Non-pigmented ciliary epithelial cell (primary cell): ENCODE measurements around the gene ITM2C.

Source experiments
- DNase-seq: peaks from one replicate; pipeline ENCODE4 v3.0.0-alpha.2; 2010; ENCODE audit warnings: low read depth

ITM2C gene

DNA sequence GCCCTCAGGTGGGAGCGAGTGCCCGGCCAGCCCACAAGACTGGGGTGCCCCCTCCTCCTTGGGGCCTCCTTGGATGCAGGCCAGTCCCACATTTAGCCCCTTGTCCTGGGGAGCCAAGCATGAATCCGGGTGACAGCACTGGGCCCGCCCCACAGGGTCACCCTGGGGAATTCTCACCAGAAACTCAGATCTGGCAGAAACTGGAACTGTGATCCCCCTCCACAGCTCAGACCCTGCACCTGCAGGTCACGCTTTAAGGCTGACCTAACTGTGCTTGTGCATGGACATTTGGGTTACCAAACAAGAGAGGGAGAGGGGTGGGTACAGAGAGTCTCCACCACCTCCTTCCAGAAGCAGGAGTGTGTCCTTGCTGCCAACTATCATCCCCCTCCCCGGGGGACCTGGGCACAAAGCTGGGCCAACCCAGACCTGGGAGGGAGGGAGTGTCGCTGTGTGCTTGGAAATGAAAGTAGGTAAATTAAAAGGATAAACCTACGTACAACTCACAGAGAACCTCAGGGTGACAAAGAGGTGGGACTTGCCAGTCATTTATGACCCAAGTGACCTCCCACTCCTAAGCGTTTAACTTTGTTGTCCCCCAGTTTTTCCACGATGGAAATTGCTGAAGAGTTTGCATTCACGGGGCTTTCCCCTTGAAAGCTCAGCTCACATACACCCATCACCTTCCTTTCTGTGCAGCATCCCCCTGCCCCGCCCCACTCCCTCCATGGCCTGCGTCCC lies 9.1 kb downstream of the ITM2C start:
- DNase-seq: no peak

DNA sequence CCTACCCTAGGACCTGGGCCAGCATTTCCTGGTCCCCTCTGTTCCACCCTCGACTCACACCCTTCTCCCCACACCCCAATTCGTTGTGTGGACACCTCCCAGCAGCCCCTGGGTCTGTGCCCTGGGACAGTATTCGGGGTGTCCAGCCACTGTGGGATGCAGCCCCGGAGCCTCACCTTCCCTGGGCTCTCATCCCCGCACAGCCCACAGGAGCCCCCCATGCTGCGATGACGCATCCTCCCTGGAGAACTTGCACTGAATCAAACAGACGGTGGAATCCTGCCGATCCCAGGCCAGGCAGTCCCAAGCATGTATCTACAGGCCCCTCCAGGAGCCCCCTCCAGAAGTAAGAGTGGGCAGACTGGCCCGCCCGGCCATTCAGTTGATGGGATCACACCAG lies 9.7 kb downstream of the ITM2C start:
- DNase-seq: no peak

DNA sequence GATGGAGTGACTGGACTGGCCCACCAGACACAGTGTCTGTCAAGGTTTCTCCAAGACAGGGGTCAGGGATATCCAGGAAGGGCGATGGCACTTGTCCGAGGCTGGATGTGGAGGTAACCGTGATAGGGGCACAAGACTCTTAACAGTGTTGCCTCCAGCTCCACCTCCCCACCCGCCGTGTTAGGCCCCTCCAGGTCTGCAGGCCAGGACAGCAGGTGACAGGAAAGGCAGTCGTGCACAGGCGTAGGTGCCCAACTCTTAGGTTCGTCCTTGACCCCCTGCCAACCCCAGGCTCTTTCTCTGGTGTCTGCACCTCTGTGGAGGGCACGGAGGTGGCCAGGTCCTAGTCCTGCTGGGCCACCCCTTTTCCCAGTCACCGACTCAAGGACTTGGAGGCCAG lies 10.1 kb downstream of the ITM2C start:
- DNase-seq: no peak

- no peak for DNase-seq
These were observed 10.9 kb downstream of the ITM2C start for GRCh38 chr2:230875347-230876315.

GRCh38 chr2:230877116-230877758 lies 12.5 kb downstream of the ITM2C start:
- DNase-seq: no peak

- DNase-seq: no peak
These were observed 13.2 kb downstream of the ITM2C start for GRCh38 chr2:230877759-230878598.

- no peak for DNase-seq
These were observed 14.0 kb downstream of the ITM2C start for GRCh38 chr2:230878599-230879188.

DNA sequence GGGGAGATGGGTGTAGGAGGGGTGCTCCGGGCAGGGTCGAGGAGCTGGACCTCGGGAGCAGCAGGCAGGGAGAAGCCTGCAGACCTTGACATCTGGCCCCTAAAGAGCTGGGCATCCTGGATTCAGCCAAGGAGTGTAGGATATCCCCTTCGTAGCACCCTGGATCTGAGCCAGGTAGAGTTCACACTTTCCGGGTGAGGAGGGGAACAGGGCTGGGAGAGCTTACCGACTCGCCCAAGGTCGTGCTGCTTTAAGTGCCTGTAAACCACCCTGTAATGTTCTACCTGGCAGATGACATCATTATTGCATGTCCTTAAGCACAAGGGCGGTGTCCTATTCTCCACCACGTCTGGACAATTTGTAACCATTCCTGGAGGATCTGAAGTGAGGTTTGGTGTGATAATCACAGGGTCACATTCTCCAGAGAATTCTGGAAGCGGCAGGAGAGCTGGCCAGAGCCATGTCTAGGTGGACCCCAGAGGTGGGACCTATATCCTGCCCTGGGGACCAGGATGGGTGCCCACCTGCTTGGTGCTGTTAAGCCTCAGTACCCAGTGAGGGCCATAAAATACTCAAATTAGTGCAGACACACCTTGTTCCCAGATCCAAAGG lies 14.6 kb downstream of the ITM2C start:
- no peak for DNase-seq

GRCh38 chr2:230879891-230880290 lies 15.1 kb downstream of the ITM2C start:
- DNase-seq: no peak

DNA sequence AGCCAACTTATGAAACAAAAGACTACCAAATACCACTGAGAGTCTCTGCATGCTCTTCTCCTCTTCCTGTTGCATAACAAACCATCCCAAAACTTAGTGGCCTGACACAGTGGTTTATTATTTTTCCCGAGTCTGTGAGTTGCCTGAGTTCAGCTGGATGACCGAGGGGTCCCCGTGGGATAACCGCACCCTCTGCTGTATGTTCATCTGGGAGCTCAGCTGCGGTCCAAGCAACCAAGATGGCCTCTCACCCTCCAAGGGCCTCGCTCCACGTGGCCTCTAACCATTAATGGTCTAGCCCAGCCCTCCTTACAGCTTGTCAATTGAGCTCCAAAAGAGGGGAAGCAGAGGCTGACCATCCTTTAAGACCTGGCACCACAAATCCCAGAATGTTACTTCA lies 17.1 kb downstream of the ITM2C start:
- no peak for DNase-seq

DNA sequence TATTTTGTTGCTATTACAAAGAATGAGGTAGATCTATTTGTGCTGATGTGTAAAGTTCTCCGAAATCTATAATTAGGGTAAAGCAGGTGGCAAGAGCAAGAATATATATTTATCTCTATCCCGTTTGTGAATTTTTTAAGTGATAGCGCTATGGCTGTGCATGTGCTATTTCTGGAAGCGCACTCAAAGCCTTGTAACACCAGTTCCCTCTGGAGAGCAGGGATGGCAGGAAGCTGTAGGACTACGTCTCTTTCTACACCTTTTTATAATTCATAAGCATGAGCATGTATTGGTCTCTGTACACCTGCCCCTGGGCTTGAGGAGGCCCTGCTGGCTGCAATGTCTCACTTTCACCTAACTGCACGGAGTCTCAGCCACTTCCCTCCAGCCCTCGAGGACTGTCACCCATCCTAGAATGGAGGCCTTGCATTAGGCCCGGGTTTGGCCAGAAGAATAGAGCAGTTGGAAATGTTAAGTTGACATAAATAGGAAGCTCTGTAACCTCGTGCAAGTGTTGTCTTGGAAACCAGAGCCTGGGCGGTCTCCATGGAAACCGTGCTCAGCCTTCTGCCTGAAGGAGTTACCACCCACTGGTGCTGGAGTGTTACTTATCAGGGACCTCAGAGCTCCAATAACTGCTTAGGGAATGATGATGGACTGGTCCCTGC lies 20.9 kb downstream of the ITM2C start:
- DNase-seq: peak; percentile 44

GRCh38 chr2:230886206-230886605 lies 21.5 kb downstream of the ITM2C start:
- no peak for DNase-seq

- DNase-seq: no peak
These were observed 21.9 kb downstream of the ITM2C start for GRCh38 chr2:230886671-230887071.

GRCh38 chr2:230887342-230887741 lies 22.6 kb downstream of the ITM2C start:
- DNase-seq: no peak

GRCh38 chr2:230888824-230889400 lies 24.2 kb downstream of the ITM2C start:
- no peak for DNase-seq

DNA sequence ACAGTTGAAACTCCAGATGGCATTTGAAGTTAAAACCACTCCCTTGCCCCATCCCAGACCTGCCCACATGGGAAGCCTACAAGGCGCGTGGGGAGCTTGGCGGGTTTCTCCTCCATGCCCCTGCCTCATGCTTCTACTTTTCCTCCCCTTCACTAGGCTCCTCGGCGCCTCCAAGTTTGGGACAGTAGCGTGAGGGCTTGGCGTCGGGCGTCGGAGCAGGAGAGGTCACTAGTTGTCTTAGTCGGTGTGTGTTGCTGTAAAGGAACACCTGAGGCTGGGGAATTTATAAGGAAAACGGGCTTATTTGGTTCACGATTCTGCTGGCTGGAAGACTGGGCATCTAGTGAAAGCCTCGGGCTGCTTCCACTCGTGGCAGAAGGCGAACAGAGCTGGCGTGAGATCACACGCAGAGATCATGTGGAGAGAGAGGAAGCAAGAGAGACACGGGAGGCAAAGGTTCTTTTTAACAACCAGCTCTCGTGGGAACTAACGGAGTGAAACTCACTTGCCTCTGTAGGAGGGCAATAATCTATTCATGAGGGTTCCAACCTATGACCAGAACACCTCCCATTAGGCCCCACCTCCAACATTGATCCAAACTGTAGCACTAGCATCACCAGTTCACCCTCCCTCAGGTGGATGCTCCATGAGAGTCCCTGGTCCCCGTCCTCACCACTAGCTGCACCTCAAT lies 25.3 kb downstream of the ITM2C start:
- DNase-seq: no peak

GRCh38 chr2:230890646-230891045 lies 25.9 kb downstream of the ITM2C start:
- DNase-seq: no peak

- no peak for DNase-seq
These were observed 26.3 kb downstream of the ITM2C start for GRCh38 chr2:230891064-230891463.

GRCh38 chr2:230891509-230891908 lies 26.8 kb downstream of the ITM2C start:
- no peak for DNase-seq
